CD4-positive, alpha-beta T cell treated with Interleukin-1 beta for 1 hour (primary cell): ENCODE measurements around the gene MPZL1.
"Not testable (repeated sequence)": the region's sequence is repeated elsewhere in the genome, so short reads cannot be mapped to it uniquely, and the experiment has no call there.

ENCODE experiments used
- DNase-seq, 2 donors: peaks; one replicate each; pipeline ENCODE4 v3.0.0-alpha.2; 2020 to 2022

Gene MPZL1

GRCh38 chr1:167719715-167720421 is 1.9 kb upstream of the MPZL1 start:
- DNase-seq: not testable (repeated sequence)

- no peak for DNase-seq
These were observed 691 bp upstream of the MPZL1 start for GRCh38 chr1:167720965-167721616.

DNA sequence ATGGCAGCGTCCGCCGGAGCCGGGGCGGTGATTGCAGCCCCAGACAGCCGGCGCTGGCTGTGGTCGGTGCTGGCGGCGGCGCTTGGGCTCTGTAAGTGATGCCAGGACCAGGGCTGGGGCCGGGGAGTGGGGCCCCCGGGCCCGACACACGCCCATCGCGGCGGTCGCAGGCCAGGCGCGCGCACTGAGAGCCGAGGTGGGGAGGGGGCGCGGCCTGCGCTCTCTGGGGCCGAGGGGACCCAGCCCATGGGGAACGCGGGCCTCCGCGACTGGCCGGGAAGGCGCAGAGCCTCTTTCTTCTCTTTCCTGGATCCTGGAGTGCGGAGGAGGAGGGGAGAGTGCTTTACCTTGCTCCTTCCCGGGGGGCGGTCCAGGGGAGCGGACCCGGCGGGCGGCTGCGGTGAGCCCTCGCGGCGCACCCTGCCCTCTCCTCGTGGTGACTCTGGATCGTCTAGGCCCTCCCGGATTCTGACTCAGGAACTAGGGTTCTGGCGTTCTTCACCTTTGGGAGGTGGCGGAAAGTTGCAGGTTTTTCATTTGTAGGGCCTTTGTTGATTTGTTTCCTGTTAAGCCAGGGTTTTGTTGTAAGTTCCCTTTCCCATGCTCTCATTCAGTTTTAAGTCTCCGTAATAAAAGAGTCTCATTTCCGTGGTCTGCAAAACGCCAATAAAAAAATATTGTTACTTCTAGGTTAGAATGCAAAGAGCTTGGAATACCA is 529 bp downstream of the MPZL1 start:
- peak in 1 of 2 donors; percentile 18 for DNase-seq

- DNase-seq: no peak
These were observed 1.1 kb downstream of the MPZL1 start for GRCh38 chr1:167722870-167723251.

- no peak for DNase-seq
These were observed 2.0 kb downstream of the MPZL1 start for GRCh38 chr1:167723707-167724323.

DNA sequence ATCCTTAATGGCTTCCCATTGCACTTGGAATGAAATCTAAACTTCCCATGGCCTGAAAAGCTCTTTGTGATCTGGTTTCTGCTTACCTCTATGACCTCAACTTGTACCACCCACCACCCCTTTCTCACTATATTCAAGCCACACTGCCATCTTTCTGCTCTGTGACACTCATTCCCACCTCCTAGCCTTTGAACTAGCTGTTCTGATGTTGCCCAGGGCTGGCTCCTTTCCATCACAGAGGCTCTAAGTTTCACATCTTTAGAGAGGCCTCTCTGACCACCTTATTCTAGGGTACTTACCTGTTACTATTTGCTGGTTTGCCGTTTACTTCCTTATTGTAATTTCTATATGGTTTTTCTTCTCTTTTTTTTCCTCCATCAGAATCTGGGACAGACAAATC is 4.2 kb downstream of the MPZL1 start:
- DNase-seq: no peak

DNA sequence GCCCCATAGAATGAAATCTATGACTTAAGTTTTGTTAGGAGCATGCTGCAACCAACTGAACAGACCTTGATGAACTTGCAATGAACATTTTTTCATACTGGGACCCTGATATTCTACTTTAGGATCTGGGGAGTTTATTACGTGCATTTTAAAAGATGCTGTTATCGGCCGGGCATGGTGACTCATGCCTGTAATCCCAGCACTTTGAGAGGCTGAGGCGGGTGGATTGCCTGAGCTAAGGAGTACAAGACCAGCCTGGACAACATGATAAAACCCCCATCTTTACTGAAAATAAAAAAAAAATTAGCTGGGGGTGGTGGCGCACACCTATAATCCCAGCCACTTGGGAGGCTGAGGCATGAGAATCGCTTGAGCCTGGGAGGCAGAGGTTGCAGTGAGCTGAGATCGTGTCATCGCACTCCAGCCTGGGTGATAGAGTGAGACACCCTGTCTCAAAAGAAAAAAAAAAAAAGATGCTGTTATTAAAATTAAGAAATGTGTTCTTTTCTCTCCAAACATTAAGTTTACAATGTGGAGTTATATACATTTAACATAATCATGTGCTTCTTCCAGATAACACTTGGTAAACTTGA is 7.1 kb downstream of the MPZL1 start:
- no peak for DNase-seq

- no peak for DNase-seq
These were observed 12.4 kb downstream of the MPZL1 start for GRCh38 chr1:167734227-167734626.

DNA sequence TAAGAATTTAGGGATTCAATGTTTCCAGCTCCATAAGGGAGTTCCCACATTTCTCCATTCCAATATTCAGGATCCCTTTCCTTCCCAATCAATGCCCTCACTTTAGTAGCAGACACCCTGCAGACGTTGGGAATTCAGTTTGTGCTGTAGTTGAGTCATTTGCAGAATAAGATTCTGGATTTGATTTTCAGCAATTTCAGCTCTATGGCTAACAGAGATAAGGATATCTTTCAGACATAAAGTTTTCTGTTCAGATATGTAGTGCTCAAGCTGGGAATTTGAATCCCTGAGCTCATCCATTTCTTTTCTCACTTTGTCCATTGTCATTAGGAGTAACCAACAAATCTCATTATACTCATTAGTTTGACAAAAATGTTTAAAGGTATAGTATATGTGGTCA is 13.1 kb downstream of the MPZL1 start:
- DNase-seq: no peak

DNA sequence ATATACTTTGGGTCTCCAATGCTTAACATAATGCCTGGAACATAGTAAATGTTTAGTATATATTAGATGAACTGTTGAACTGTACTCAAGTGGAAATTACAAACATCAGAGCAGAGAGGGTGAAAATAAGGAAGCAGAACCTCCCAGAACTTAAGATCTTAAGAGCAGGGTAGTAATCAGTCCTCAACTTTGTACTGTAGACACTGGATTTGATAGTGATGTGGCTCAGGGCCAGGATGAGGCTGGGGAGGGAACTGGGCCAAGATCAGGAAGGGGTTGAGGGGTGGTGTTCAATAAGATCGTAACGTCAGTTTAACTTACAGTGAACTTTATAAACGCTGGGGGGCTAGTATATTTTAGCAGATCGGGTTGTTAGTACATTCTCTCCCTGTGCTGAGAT is 15.4 kb downstream of the MPZL1 start:
- DNase-seq: no peak

- DNase-seq: no peak
These were observed 16.4 kb downstream of the MPZL1 start for GRCh38 chr1:167738158-167738557.

- DNase-seq: no peak
These were observed 18.0 kb downstream of the MPZL1 start for GRCh38 chr1:167739752-167740151.

DNA sequence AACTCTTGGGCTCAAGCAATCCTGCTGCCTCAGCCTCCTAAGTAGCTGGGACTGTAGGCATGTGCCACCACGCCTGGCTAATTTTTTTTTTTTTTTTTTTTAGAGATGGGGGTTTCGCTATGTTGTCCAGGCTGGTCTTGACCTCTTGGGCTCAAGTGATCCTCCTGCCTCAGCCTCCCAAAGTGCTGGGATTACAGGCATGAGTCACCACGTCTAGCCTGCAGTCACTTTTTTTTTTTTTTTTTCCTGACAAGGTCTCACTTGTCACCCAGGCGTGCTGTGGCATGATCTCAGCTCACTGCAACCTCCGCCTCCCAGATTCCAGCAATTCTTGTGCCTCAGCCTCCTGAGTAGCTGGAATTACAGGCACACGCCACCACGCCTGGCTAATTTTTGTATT is 19.3 kb downstream of the MPZL1 start:
- not testable (repeated sequence) for DNase-seq

DNA sequence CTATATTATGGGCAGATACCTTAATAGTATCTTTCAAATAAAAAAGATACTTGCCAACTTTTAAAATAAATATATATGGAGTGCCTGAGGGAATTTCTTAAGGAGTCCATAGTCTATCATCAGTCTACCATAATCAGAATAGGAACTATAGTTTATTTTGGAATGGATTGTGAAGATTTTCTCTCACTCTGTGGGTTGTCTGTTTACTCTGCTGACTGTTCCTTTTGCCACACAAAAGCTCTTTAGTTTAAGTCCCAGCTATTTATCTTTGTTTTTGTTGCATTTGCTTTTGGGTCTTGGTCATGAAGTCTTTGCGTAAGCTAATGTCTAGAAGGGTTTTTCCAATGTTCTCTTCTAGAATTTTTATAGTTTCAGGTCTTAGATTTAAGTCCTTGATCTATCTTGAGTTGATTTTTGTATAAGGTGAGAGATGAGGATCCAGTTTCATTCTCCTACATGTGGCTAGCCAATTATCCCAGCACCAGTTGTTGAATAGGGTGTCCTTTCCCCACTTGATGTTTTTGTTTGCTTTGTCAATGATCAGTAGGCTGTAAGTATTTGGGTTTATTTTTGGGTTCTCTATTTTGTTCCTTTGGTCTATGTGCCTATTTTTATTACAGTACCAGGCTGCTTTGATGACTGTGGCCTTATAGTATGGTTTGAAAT is 20.7 kb downstream of the MPZL1 start:
- DNase-seq: not testable (repeated sequence)

GRCh38 chr1:167744901-167745300 is 23.1 kb downstream of the MPZL1 start:
- no peak for DNase-seq

GRCh38 chr1:167746013-167746672 is 24.4 kb downstream of the MPZL1 start:
- no peak for DNase-seq

DNA sequence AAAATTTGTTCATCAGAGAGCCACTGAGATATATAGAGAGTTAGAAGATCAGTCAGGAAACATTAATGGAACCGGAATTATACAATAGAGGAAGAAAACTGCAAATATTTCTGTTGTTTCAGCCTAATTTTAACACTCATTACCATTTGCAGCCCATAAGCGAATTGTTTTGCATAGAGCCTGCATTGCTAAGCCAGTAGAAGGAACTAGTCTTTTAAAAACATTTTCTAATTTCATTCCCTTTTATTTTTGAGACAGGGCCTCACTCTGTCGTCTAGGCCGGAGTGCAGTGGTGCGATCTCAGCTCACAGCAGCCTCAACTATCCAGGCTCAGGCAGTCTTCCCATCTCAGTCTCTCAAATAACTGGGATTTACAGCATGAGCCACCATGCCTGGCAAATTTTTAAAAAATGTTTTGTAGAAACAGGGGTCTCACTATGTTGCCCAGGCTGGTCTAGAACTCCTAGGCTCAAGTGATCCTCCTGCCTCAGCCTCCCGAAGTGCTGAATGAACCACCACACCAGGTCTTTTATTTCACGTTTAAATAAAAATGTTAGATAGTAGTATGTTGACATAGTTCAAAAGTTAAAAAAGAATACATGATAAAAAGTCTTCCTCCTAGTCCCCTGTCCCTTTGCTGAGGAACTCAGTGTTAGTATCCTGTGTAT is 25.3 kb downstream of the MPZL1 start:
- no peak for DNase-seq

DNA sequence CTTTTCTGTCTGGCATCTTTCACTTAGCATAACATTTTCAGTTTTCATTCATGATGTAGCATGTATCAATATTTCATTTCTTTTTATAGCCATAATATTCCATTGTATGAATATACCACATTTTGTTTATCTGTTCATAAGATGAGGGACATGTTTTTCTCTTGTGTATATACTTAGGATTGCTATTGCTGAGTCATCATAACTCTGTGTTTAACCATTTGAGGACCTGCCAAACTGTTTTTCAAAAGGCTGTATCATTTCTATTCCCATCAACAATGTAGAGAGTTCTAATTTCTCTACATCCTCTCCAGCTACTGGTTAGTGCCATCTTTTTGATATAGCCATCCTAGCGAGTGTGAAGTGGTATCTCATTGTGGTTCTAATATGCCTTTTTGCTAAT is 26.2 kb downstream of the MPZL1 start:
- no peak for DNase-seq

DNA sequence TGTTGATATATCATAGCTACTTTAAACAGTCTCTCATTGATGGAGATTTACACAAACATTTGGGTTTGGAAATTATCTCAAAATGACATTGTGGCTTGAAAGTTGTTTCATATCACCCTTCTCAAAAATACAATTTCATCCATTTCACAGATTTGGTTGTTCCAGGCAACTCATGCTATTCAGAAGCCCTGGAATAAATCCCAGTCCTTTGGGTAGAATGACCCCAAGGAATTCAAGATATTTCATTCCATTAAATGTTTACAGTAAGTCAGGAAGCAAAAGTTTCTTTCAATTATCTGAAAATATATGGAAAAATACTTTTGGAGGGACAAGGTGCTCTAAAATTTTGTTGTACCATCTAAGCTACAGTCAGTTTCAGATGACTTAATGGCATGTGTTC is 27.1 kb downstream of the MPZL1 start:
- DNase-seq: no peak

GRCh38 chr1:167749741-167750140 is 28.0 kb downstream of the MPZL1 start:
- no peak for DNase-seq

GRCh38 chr1:167750641-167751040 is 28.9 kb downstream of the MPZL1 start:
- no peak for DNase-seq

DNA sequence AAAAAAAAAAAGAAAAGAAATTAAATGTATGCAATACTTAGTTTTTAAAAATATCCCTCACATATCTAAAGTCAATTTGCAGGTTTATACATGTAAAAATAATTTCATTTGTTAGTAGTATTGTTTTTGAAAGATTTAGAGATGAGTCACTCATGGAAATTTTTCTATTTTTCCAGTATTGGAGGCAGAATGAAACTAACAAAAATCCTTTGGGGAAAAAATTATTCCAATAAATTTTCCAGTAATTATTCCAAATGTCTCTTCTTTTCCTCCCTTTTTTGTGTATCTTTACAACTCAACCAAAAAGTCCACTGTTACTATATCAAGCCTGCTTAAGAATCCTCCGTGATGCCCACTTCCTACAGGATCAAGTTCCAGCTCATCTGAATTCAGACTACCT is 29.9 kb downstream of the MPZL1 start:
- no peak for DNase-seq
